HCT116 (cell line): Measurements from ENCODE around the gene PEX1.

Experiments used
- CEBPB ChIP-seq: IDR thresholded peaks from 2 replicates; pipeline ENCODE4 v1.6.1; 2012; ENCODE audit warnings: low read depth
- CTCF ChIP-seq, 3 experiments: fragments of 200-600 bp in 1 of 3; sonication (generic) in 1 of 3; IDR thresholded peaks in 2 of 3; conservative IDR thresholded peaks in 1 of 3; 2 replicates each; pipeline ENCODE4 v1.5.1; 2012 to 2017; ENCODE audit warnings: low read depth in 2 of 3, low read length in 2 of 3, antibody characterized with exemption in 1 of 3, borderline replicate concordance in 1 of 3, control low read depth in 1 of 3, mild to moderate bottlenecking in 1 of 3, mixed read lengths in 1 of 3, mixed run types in 1 of 3, moderate library complexity in 1 of 3; ENCODE audit not compliant: insufficient read depth in 1 of 3
- EZH2 ChIP-seq: fragments of 200-600 bp; sonication (generic); IDR thresholded peaks from 2 replicates; pipeline ENCODE4 v1.6.1; 2017; ENCODE audit warnings: antibody characterized with exemption, mixed run types
- EZH2phosphoT487 ChIP-seq: fragments of 200-600 bp; IDR thresholded peaks from 2 replicates; pipeline ENCODE4 v1.6.1; 2018; ENCODE audit warnings: antibody characterized with exemption, borderline replicate concordance
- JUND ChIP-seq: IDR thresholded peaks from 2 replicates; pipeline ENCODE4 v1.6.1; 2012
- MAX ChIP-seq: IDR thresholded peaks from 2 replicates; pipeline ENCODE4 v1.6.1; 2012
- POLR2A ChIP-seq: IDR thresholded peaks from 2 replicates; pipeline ENCODE4 v1.7.0; 2011; ENCODE audit warnings: borderline replicate concordance; ENCODE audit not compliant: insufficient read depth, insufficient read length; ENCODE audit errors: extremely low read depth
- POLR2AphosphoS5 ChIP-seq: IDR thresholded peaks from 2 replicates; pipeline ENCODE4 v1.6.1; 2011; ENCODE audit warnings: mild to moderate bottlenecking, low read depth, low read length, moderate library complexity
- REST ChIP-seq: IDR thresholded peaks from 2 replicates; pipeline ENCODE4 v1.6.1; 2012; ENCODE audit warnings: low read depth
- SP1 ChIP-seq: IDR thresholded peaks from 2 replicates; pipeline ENCODE4 v1.6.1; 2012; ENCODE audit warnings: low read depth
- TCF7L2 ChIP-seq: IDR thresholded peaks from 2 replicates; pipeline ENCODE4 v1.7.0; 2011; ENCODE audit warnings: borderline replicate concordance, inconsistent platforms; ENCODE audit not compliant: insufficient read depth, insufficient read length; ENCODE audit errors: extremely low read depth
- ZNF274 ChIP-seq: fragments of 200-500 bp; sonication (Bioruptor generic); IDR thresholded peaks from 2 replicates; pipeline ENCODE4 v1.6.1; 2014; ENCODE audit warnings: mild to moderate bottlenecking, low read depth, low read length, inconsistent platforms

GRCh38 chr7:92485267-92485892 lies 42.9 kb downstream of the PEX1 start:
- no peak for TF ChIP-seq CTCF (IDR thresholded peaks at IDR 0.05 in 2 of 3, conservative IDR thresholded peaks at IDR 0.05 in 1 of 3; ENCODE audit: borderline replicate concordance in 1 of 3, insufficient read depth in 1 of 3, low read depth in 2 of 3, low read length in 2 of 3)
- TF ChIP-seq MAX = no peak
- TF ChIP-seq ZNF274 = no peak
- TF ChIP-seq POLR2AphosphoS5 = no peak
- TF ChIP-seq POLR2A = no peak
- TF ChIP-seq CEBPB = no peak
- no peak for TF ChIP-seq EZH2
- TF ChIP-seq TCF7L2 = no peak
- TF ChIP-seq JUND = no peak
- no peak for TF ChIP-seq SP1
- no peak for TF ChIP-seq EZH2phosphoT487
- no peak for TF ChIP-seq REST
